ENCODE measurements around the gene GSTM3.

GSTM3 gene

GRCh38 chr1:109719337-109719837 is 21.5 kb downstream of the GSTM3 start:
- no peak for DNase-seq (ENCODE audit: insufficient read length, low spot score)
- no peak for FAIRE-seq
- no peak for TF ChIP-seq CTCF (IDR thresholded peaks at IDR 0.05; ENCODE audit: insufficient read depth, missing control alignments)

- no peak for TF ChIP-seq CTCF (IDR thresholded peaks at IDR 0.05; ENCODE audit: insufficient read depth, missing control alignments)
- FAIRE-seq (no peak), DNase-seq (ENCODE audit: insufficient read length, low spot score) (no peak)
These were observed 22.3 kb downstream of the GSTM3 start for GRCh38 chr1:109718495-109718894.

- DNase-seq (ENCODE audit: insufficient read length, low spot score) (no peak), FAIRE-seq (no peak)
- TF ChIP-seq CTCF (IDR thresholded peaks at IDR 0.05; ENCODE audit: insufficient read depth, missing control alignments): no peak
These were observed 23.1 kb downstream of the GSTM3 start for GRCh38 chr1:109717729-109718128.

GRCh38 chr1:109716570-109717090 is 24.2 kb downstream of the GSTM3 start:
- FAIRE-seq (no peak), DNase-seq (ENCODE audit: insufficient read length, low spot score) (no peak)
- no peak for TF ChIP-seq CTCF (IDR thresholded peaks at IDR 0.05; ENCODE audit: insufficient read depth, missing control alignments)

- no peak for TF ChIP-seq CTCF (IDR thresholded peaks at IDR 0.05; ENCODE audit: insufficient read depth, missing control alignments)
- no peak for FAIRE-seq
- DNase-seq (ENCODE audit: insufficient read length, low spot score): no peak
These were observed 24.7 kb downstream of the GSTM3 start for GRCh38 chr1:109716121-109716520.

- TF ChIP-seq CTCF (IDR thresholded peaks at IDR 0.05; ENCODE audit: insufficient read depth, missing control alignments): no peak
- FAIRE-seq (no peak), DNase-seq (ENCODE audit: insufficient read length, low spot score) (no peak)
These were observed 26.0 kb downstream of the GSTM3 start for GRCh38 chr1:109714661-109715372.

- FAIRE-seq: no peak
- DNase-seq (ENCODE audit: insufficient read length, low spot score): no peak
- no peak for TF ChIP-seq CTCF (IDR thresholded peaks at IDR 0.05; ENCODE audit: insufficient read depth, missing control alignments)
These were observed 27.2 kb downstream of the GSTM3 start for GRCh38 chr1:109713636-109714035.
